PC-9 (cell line): ENCODE measurements around the gene INPP4A. TPM values are rescaled to one million over a fixed set of nuclear protein-coding genes. Genes with fewer than 3 reads are reported as not detected.

Experiments
- BruUV-seq: library from RNA; stranded (reverse); fragments of 400-500 nt; replicated peaks from 2 replicates; lab custom pipeline; 2021; lab: Mats Ljungman, UMichigan
- CTCF ChIA-PET: fragments of 300-600 bp; sonication (Branson Sonifier 250); formaldehyde crosslinking; loops from one replicate; lab custom pipeline; 2022; ENCODE audit warnings: antibody characterized with exemption; lab: Charles Lee
- POLR2A ChIA-PET: fragments of 300-600 bp; sonication (Branson Sonifier 250); formaldehyde crosslinking; loops from one replicate; lab custom pipeline; 2022; ENCODE audit warnings: antibody characterized with exemption; ENCODE audit not compliant: unreplicated experiment; lab: Charles Lee
- DNase-seq, 2 experiments: peaks; one replicate each; pipeline versions ENCODE4 v3.0.0 to v3.0.0-alpha.2; 2015 to 2022; ENCODE audit warnings: mixed read lengths in 1 of 2
- H2AFZ ChIP-seq: fragments of 200-600 bp; sonication (generic); 2 replicates; pipeline ENCODE4 v1.8.1; 2017; ENCODE audit warnings: antibody characterized with exemption
- H3F3A ChIP-seq: fragments of 200-600 bp; sonication (generic); 2 replicates; pipeline ENCODE4 v1.8.1; 2017; ENCODE audit warnings: antibody characterized with exemption, mild to moderate bottlenecking, low read depth; ENCODE audit not compliant: insufficient read depth
- H3K27ac ChIP-seq: fragments of 200-600 bp; sonication (generic); 2 replicates; pipeline ENCODE4 v1.6.1; 2016; ENCODE audit warnings: mixed run types
- H3K27me3 ChIP-seq: fragments of 200-600 bp; sonication (generic); 2 replicates; pipeline ENCODE4 v1.6.1; 2016; ENCODE audit warnings: low read depth, mixed run types; ENCODE audit not compliant: insufficient read depth
- H3K36me3 ChIP-seq: fragments of 200-600 bp; sonication (generic); 2 replicates; pipeline ENCODE4 v1.6.1; 2016; ENCODE audit warnings: low read depth, mixed run types
- H3K4me1 ChIP-seq: fragments of 200-600 bp; sonication (generic); replicated peaks from 2 replicates; pipeline ENCODE4 v1.6.1; 2016; ENCODE audit warnings: mixed run types; ENCODE audit not compliant: insufficient read depth
- H3K4me2 ChIP-seq: fragments of 200-600 bp; sonication (generic); 2 replicates; pipeline ENCODE4 v1.6.1; 2017; ENCODE audit warnings: mixed run types
- H3K4me3 ChIP-seq: fragments of 200-600 bp; sonication (generic); 2 replicates; pipeline ENCODE4 v1.6.1; 2016; ENCODE audit warnings: mixed run types
- H3K79me2 ChIP-seq: fragments of 200-600 bp; sonication (generic); 2 replicates; pipeline ENCODE4 v1.6.1; 2017; ENCODE audit warnings: low read depth, mixed run types
- H3K9me2 ChIP-seq: fragments of 200-600 bp; sonication (generic); 2 replicates; pipeline ENCODE4 v1.8.1; 2017; ENCODE audit warnings: mild to moderate bottlenecking; ENCODE audit not compliant: insufficient read depth
- H3K9me3 ChIP-seq: fragments of 200-600 bp; sonication (generic); 2 replicates; pipeline ENCODE4 v1.8.1; 2016; ENCODE audit warnings: low read depth; ENCODE audit not compliant: insufficient read depth
- H4K20me1 ChIP-seq: fragments of 200-600 bp; sonication (generic); 2 replicates; pipeline ENCODE4 v1.8.1; 2017; ENCODE audit not compliant: insufficient read depth
- EZH2 ChIP-seq: fragments of 200-600 bp; sonication (generic); IDR thresholded peaks from 2 replicates; pipeline ENCODE4 v1.8.0; 2017; ENCODE audit warnings: antibody characterized with exemption, low read depth
- intact Hi-C: fragments of 100-400 bp; cut with micrococcal nuclease; formaldehyde crosslinking; loops from one replicate; pipeline ENCODE4 v1.10.0; 2022; ENCODE audit not compliant: unreplicated experiment
- total RNA-seq: library from RNA; stranded (reverse); gene quantifications from 2 replicates; pipeline ENCODE4 v1.2.3, GENCODE V29; 2021
- TF ChIP-seq, protein P1 (sequence below): fragments of 200-600 bp; sonication (generic); conservative IDR thresholded peaks from 2 replicates; pipeline ENCODE4 v1.6.1; 2017; ENCODE audit warnings: mixed run types, antibody characterized with exemption, mild to moderate bottlenecking, moderate library complexity

INPP4A gene
- total RNA-seq, 1 experiment from 2014 or later, result 52.9 TPM

DNA sequence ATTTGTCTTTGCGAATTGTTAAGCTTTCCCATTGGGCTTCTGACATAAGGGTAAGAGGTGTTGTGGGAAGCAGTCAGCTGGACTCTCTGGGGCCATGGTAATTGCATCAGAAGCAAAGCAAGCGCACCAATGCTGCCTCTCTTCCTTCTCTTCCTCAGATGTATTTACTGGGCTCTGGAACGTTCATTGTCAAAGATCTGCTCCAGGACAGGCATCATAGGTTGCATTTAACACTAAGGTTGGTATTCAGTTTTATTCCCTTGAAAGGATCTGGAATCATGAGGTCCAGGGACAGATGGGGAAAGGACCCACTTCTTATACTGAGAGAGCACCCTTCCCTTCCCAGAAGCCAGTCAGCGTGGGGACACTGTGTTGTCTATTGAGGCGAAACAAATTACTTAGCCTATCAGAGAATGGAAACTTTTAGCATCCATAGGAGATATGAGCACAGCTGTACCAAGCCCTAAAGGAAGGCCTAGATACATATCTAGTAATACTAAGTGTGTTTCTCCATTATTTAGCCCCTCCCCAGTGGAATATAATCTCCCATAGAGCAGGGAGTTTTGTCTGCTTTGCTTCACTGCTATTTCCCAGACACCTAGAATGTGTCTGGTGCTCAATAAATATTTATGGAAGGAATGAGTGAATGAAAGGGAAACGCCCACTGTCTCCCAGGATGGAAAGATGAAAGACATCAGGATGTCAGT is 91.5 kb downstream of the INPP4A start:
- Histone ChIP-seq H3K9me2 (no peaks in the 10 kb centered on the region), H3K9me3 (no peaks in the 10 kb centered on the region), H3K4me3 (no peak overlapping the region), H2AFZ (no peak overlapping the region), H3K27me3 (no peaks in the 10 kb centered on the region), H4K20me1 (no peaks in the 10 kb centered on the region), H3F3A (no peaks in the 10 kb centered on the region), H3K36me3 (no peaks in the 10 kb centered on the region), H3K27ac (no peak overlapping the region), H3K4me1 (no peaks in the 10 kb centered on the region), H3K4me2 (no peak overlapping the region), H3K79me2 (no peaks in the 10 kb centered on the region)
- TF ChIP-seq EZH2, result no peak
- TF ChIP-seq, protein P1, sequence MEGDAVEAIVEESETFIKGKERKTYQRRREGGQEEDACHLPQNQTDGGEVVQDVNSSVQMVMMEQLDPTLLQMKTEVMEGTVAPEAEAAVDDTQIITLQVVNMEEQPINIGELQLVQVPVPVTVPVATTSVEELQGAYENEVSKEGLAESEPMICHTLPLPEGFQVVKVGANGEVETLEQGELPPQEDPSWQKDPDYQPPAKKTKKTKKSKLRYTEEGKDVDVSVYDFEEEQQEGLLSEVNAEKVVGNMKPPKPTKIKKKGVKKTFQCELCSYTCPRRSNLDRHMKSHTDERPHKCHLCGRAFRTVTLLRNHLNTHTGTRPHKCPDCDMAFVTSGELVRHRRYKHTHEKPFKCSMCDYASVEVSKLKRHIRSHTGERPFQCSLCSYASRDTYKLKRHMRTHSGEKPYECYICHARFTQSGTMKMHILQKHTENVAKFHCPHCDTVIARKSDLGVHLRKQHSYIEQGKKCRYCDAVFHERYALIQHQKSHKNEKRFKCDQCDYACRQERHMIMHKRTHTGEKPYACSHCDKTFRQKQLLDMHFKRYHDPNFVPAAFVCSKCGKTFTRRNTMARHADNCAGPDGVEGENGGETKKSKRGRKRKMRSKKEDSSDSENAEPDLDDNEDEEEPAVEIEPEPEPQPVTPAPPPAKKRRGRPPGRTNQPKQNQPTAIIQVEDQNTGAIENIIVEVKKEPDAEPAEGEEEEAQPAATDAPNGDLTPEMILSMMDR, result no peak
- no TSS peak for BruUV-seq
- intact Hi-C loops, result no loop called here
- no peak for DNase-seq
- CTCF ChIA-PET, result no interaction called here
- POLR2A ChIA-PET, result no interaction called here

DNA sequence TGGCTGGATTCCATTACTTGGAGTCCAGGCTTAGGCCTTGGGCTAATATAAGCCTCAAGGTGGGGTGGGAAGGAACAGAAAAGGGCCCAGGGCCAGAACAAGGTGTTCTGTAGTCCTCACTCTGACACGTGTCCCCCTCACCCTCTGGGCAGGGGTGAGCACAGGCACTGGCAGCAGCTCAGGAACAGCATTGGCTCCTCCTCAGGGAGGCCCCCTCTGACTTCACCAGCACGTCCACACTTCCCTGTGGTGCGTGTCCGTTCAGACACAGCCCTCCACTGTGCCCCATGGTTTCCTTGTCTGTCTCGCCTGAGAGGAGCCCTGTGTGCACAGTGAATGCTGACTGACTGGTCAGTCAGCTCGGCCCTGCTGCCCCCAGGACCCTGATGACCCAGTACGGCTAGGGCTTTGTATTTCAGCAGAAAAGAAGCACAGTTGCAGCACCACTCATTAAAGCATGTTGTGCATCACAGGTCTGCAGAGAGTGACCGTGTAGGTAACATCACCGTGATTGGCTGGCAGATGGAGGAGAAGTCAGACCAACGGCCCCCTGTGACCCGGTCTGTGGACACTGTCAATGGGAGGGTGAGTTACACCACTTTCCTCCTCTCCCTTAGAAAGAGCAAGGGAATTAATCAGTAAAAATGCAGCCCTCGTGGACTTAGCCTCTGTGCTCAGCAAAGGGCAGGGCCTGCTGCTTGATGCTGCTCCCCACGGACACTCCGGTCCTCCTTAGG is 92.9 kb downstream of the INPP4A start:
- Histone ChIP-seq H3F3A (no peaks in the 10 kb centered on the region), H3K4me3 (no peak overlapping the region), H3K36me3 (no peaks in the 10 kb centered on the region), H3K27ac (no peak overlapping the region), H3K9me3 (no peaks in the 10 kb centered on the region), H4K20me1 (no peaks in the 10 kb centered on the region), H3K27me3 (no peaks in the 10 kb centered on the region), H3K4me2 (no peak overlapping the region), H3K4me1 (no peaks in the 10 kb centered on the region), H3K79me2 (no peaks in the 10 kb centered on the region), H2AFZ (no peak overlapping the region), H3K9me2 (no peaks in the 10 kb centered on the region)
- BruUV-seq, result no TSS peak
- POLR2A ChIA-PET, result no interaction called here
- intact Hi-C loops, result no loop called here
- CTCF ChIA-PET, result no interaction called here
- DNase-seq, result no peak
- no peak for TF ChIP-seq EZH2

DNA sequence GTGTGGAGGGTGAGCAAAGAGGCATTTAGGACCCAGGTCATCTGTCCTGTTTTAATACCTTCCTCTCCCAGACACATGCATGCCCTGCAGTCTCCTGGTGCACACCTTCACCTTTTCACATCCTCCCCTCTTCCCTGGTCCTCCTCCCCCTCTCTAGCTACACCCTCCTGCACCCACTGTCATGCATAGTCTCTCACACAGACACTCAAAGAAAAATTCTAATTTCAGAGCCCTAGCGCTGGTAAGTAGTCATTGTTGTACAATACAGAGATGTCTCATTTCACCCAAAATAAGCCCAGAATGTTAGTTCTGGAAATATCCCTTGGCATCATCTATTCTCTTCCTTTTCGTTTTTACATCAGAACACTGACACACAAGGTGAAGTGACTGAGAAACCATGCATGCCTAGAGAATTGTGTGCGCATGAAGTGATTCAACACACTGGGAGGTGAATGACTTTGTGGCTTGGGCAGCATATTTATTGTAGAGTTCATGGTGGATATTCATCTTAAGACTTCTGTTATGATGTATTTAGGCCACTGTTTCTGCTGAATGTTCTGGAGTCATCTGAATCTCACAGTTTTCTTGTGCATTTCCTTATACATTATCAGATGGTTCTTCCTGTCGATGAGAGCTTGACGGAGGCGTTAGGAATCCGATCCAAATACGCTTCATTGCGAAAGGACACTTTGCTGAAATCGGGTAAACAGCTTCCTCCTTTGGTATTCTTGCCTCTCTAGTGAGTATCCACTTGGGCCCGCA is 93.8 kb downstream of the INPP4A start:
- H3K4me3 ChIP-seq, result no peak overlapping the region
- no peak for DNase-seq
- TF ChIP-seq, protein P1, result no peak
- TF ChIP-seq EZH2, result no peak
- H3K4me1 ChIP-seq, result no peaks in the 10 kb centered on the region
- no peaks in the 10 kb centered on the region for H3K27me3 ChIP-seq
- intact Hi-C loops, result no loop called here
- H2AFZ ChIP-seq, result no peak overlapping the region
- no peaks in the 10 kb centered on the region for H4K20me1 ChIP-seq
- H3K4me2 ChIP-seq, result no peak overlapping the region
- H3K9me2 ChIP-seq, result no peaks in the 10 kb centered on the region
- no peaks in the 10 kb centered on the region for H3F3A ChIP-seq
- no peak overlapping the region for H3K27ac ChIP-seq
- H3K9me3 ChIP-seq, result no peaks in the 10 kb centered on the region
- CTCF ChIA-PET, result no interaction called here
- no peaks in the 10 kb centered on the region for H3K79me2 ChIP-seq
- POLR2A ChIA-PET, result no interaction called here
- H3K36me3 ChIP-seq, result no peaks in the 10 kb centered on the region
- no TSS peak for BruUV-seq
